ENCODE data around the gene ENTPD6. TPM values are rescaled to one million over a fixed set of nuclear protein-coding genes. Genes with fewer than 3 reads are reported as not detected.
A peak's percentile ranks its signal among the peaks of the same experiment; 100 is the strongest.
"Not testable (repeated sequence)": the region's sequence is repeated elsewhere in the genome, so short reads cannot be mapped to it uniquely, and the experiment has no call there.

ENTPD6 gene
- total RNA-seq, 3 donors from 2014 or later: 45.8 to 77.6 (median 71.1) TPM

GRCh38 chr20:25233016-25233772 is 37.7 kb downstream of the ENTPD6 start:
- Histone ChIP-seq H3K4me1 (peaks cover 5 to 12% of the 10 kb centered on the region in 2 donors), H3K27me3 (no peaks in the 10 kb centered on the region), H3K4me3 (peak overlapping the region in 1 of 3 donors; percentile 27), H3K9me3 (no peaks in the 10 kb centered on the region), H3K36me3 (no peaks in the 10 kb centered on the region), H3K27ac (peak overlapping the region; percentile 77 to 80)
- DNase-seq (ENCODE audit: low spot score in 2 of 2): peak; percentile 86 to 87
- TF ChIP-seq POLR2AphosphoS5 (IDR thresholded peaks at IDR 0.05) (peak in 1 of 3 donors; percentile 21), CTCF (IDR thresholded peaks at IDR 0.05) (no peak)
- intact Hi-C loops (cut with DNase I; ENCODE audit: low total_unique reads): no loop called here

GRCh38 chr20:25234009-25234849 is 38.7 kb downstream of the ENTPD6 start:
- Histone ChIP-seq H3K4me1 (peaks cover 8 to 12% of the 10 kb centered on the region in 2 donors), H3K27ac (peak overlapping the region; percentile 75 to 80)
- H3K4me3 ChIP-seq; DNase-seq (ENCODE audit: low spot score in 2 of 2); intact Hi-C loops (cut with DNase I; ENCODE audit: low total_unique reads); H3K27me3 ChIP-seq; H3K9me3 ChIP-seq; H3K36me3 ChIP-seq: not testable (repeated sequence)

DNA sequence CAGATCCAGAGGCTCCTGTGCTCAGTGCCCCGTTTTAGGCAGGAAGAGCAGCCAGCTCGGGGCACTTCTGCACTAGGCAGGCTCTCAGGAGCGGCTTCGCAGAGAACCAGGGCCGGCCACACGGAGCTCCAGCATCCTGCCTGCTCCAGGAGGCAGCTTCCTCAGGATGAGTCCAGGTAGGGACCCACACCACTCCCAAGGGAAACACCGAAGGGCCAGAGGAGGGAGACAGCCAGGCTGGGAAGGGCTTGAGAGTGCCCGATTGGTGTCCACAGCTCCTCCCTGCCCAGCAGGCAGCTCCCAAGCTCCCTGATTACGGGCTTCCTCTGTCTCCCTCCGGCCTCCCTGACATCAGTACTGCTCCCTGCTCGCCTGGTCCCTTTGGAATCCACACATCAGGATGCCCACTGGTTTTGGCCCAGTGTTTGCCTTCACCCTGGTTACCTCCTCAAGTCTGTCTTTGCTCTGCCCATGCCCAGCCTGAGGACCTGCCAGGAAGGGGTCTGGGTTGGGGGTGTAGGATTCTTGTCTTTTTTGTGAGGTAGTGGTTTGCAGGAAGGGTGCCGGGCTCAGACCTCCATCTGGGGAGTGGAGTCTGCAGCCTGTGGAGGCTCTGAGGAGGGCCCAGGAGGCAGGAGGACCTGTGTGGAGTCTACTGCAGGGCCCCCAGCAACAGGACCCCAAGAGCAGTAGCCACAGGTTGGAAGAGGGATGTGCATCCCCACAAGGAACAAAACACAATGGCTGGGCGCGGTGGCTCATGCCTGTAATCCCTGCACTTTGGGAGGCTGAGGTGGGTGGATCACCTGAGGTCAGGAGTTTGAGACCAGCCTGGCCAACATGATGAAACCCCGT is 41.2 kb downstream of the ENTPD6 start:
- Histone ChIP-seq H3K4me3 (no peak overlapping the region), H3K27ac (peak overlapping the region; percentile 71 to 84), H3K9me3 (no peaks in the 10 kb centered on the region), H3K4me1 (peaks cover 8 to 12% of the 10 kb centered on the region in 2 donors), H3K36me3 (no peaks in the 10 kb centered on the region), H3K27me3 (no peaks in the 10 kb centered on the region)
- DNase-seq (ENCODE audit: low spot score in 2 of 2): no peak
- intact Hi-C loops (cut with DNase I; ENCODE audit: low total_unique reads): no loop called here
- no peak for TF ChIP-seq CTCF (IDR thresholded peaks at IDR 0.05)
- no peak for TF ChIP-seq POLR2A (IDR thresholded peaks at IDR 0.05)
- TF ChIP-seq POLR2AphosphoS5 (IDR thresholded peaks at IDR 0.05): no peak

- peak in 1 of 2 donors; percentile 83 for DNase-seq (ENCODE audit: low spot score in 2 of 2)
Measured at GRCh38 chr20:25237610-25238318, 42.3 kb downstream of the ENTPD6 start.

More at GRCh38 chr20:25237610-25238318, 42.3 kb downstream of the ENTPD6 start:
- peak overlapping the region; percentile 84 to 89 for H3K27ac ChIP-seq
- peaks cover 8 to 12% of the 10 kb centered on the region in 2 donors for H3K4me1 ChIP-seq
- intact Hi-C loops (cut with DNase I; ENCODE audit: low total_unique reads): no loop called here
- no peaks in the 10 kb centered on the region for H3K9me3 ChIP-seq
- no peaks in the 10 kb centered on the region for H3K36me3 ChIP-seq
- H3K4me3 ChIP-seq: no peak overlapping the region
- no peaks in the 10 kb centered on the region for H3K27me3 ChIP-seq
- peak; percentile 52 to 69 (median 58) for TF ChIP-seq POLR2AphosphoS5 (IDR thresholded peaks at IDR 0.05)
- TF ChIP-seq POLR2A (IDR thresholded peaks at IDR 0.05): no peak
- no peak for TF ChIP-seq CTCF (IDR thresholded peaks at IDR 0.05)

All from breast epithelium (tissue), 4 donors.